ENCODE results near the gene FLT1. TPM values are rescaled to one million over a fixed set of nuclear protein-coding genes. Genes with fewer than 3 reads are reported as not detected.

FLT1 gene
- total RNA-seq, 1 donor from 2014 or later: 0.47 TPM

GRCh38 chr13:28316129-28316528 is 178.8 kb downstream of the FLT1 start:
- H3K9me3 Mint-ChIP-seq: peaks cover 2% of the 10 kb centered on the region

GRCh38 chr13:28314879-28315278 is 180.0 kb downstream of the FLT1 start:
- no peak for DNase-seq (ENCODE audit: low spot score)
- H3K9ac ChIP-seq: no peak overlapping the region
- peaks cover 2% of the 10 kb centered on the region for H3K27me3 Mint-ChIP-seq (ENCODE audit: insufficient read depth, low read depth)
- H3K36me3 Mint-ChIP-seq: no peaks in the 10 kb centered on the region
- peaks cover 9% of the 10 kb centered on the region for H3K4me1 ChIP-seq
- H3K27me3 ChIP-seq: no peaks in the 10 kb centered on the region
- H3K4me1 Mint-ChIP-seq: peaks cover 12% of the 10 kb centered on the region
- H3F3A ChIP-seq (ENCODE audit: low read depth): no peaks in the 10 kb centered on the region
- no peak overlapping the region for H2AFZ ChIP-seq (replicated peaks)
- no peak overlapping the region for H3K4me3 ChIP-seq
- H4K20me1 ChIP-seq (ENCODE audit: low read depth): no peaks in the 10 kb centered on the region
- no peak overlapping the region for H3K4me3 Mint-ChIP-seq
- H3K27ac Mint-ChIP-seq: no peak overlapping the region
- H3K9me3 ChIP-seq (ENCODE audit: low read depth): no peaks in the 10 kb centered on the region
- H3K79me2 ChIP-seq (ENCODE audit: low read depth): no peaks in the 10 kb centered on the region
- no peak for TF ChIP-seq EZH2 (IDR thresholded peaks at IDR 0.05)
- no peak for TF ChIP-seq CTCF (IDR thresholded peaks at IDR 0.05)
- TF ChIP-seq EZH2phosphoT487 (IDR thresholded peaks at IDR 0.05): no peak
- H3K27ac ChIP-seq: no peak overlapping the region
- H3K36me3 ChIP-seq: no peaks in the 10 kb centered on the region
- no peak overlapping the region for H3K4me2 ChIP-seq
- H3K9me3 Mint-ChIP-seq: peaks cover under 1% of the 10 kb centered on the region

More at GRCh38 chr13:28316129-28316528, 178.8 kb downstream of the FLT1 start:
- H3K4me1 ChIP-seq: peaks cover 9% of the 10 kb centered on the region
- H3K4me3 ChIP-seq: no peak overlapping the region
- no peak overlapping the region for H3K27ac ChIP-seq
- Mint-ChIP-seq H3K27me3 (ENCODE audit: insufficient read depth, low read depth) (peaks cover 2% of the 10 kb centered on the region), H3K27ac (no peak overlapping the region), H3K36me3 (no peaks in the 10 kb centered on the region), H3K4me3 (no peak overlapping the region), H3K4me1 (peaks cover 12% of the 10 kb centered on the region)
- TF ChIP-seq EZH2phosphoT487 (IDR thresholded peaks at IDR 0.05): no peak
- no peaks in the 10 kb centered on the region for H3K9me3 ChIP-seq (ENCODE audit: low read depth)
- peak overlapping the region; percentile 34 for H2AFZ ChIP-seq (replicated peaks)
- H4K20me1 ChIP-seq (ENCODE audit: low read depth): no peaks in the 10 kb centered on the region
- H3K27me3 ChIP-seq: no peaks in the 10 kb centered on the region
- no peak overlapping the region for H3K9ac ChIP-seq
- H3K79me2 ChIP-seq (ENCODE audit: low read depth): no peaks in the 10 kb centered on the region
- DNase-seq (ENCODE audit: low spot score): peak; percentile 36
- peak overlapping the region; percentile 27 for H3K4me2 ChIP-seq
- H3K36me3 ChIP-seq: no peaks in the 10 kb centered on the region
- no peaks in the 10 kb centered on the region for H3F3A ChIP-seq (ENCODE audit: low read depth)

GRCh38 chr13:28313579-28313978 is 181.3 kb downstream of the FLT1 start:
- Histone ChIP-seq H3K36me3 (no peaks in the 10 kb centered on the region), H3K79me2 (ENCODE audit: low read depth) (no peaks in the 10 kb centered on the region), H3K27me3 (no peaks in the 10 kb centered on the region), H3K4me3 (no peak overlapping the region), H3K4me1 (peaks cover 18% of the 10 kb centered on the region), H3K9me3 (ENCODE audit: low read depth) (no peaks in the 10 kb centered on the region), H3F3A (ENCODE audit: low read depth) (peaks cover 4% of the 10 kb centered on the region), H3K4me2 (no peak overlapping the region), H4K20me1 (ENCODE audit: low read depth) (no peaks in the 10 kb centered on the region), H2AFZ (replicated peaks) (no peak overlapping the region), H3K9ac (no peak overlapping the region), H3K27ac (no peak overlapping the region)
- peaks cover 2% of the 10 kb centered on the region for H3K27me3 Mint-ChIP-seq (ENCODE audit: insufficient read depth, low read depth)
- no peaks in the 10 kb centered on the region for H3K9me3 Mint-ChIP-seq
- TF ChIP-seq CTCF (IDR thresholded peaks at IDR 0.05): peak; percentile 41
- no peak for TF ChIP-seq EZH2phosphoT487 (IDR thresholded peaks at IDR 0.05)
- DNase-seq (ENCODE audit: low spot score): peak; percentile 40
- no peak overlapping the region for H3K27ac Mint-ChIP-seq
- H3K4me3 Mint-ChIP-seq: no peak overlapping the region
- H3K36me3 Mint-ChIP-seq: no peaks in the 10 kb centered on the region
- peaks cover 18% of the 10 kb centered on the region for H3K4me1 Mint-ChIP-seq

- Mint-ChIP-seq H3K9me3 (no peaks in the 10 kb centered on the region), H3K27ac (no peak overlapping the region), H3K27me3 (ENCODE audit: insufficient read depth, low read depth) (peaks cover 9% of the 10 kb centered on the region), H3K4me1 (peaks cover 26% of the 10 kb centered on the region), H3K4me3 (no peak overlapping the region), H3K36me3 (no peaks in the 10 kb centered on the region)
- Histone ChIP-seq H3K79me2 (ENCODE audit: low read depth) (no peaks in the 10 kb centered on the region), H3K4me3 (no peak overlapping the region), H3K36me3 (no peaks in the 10 kb centered on the region), H2AFZ (replicated peaks) (no peak overlapping the region), H3K27me3 (no peaks in the 10 kb centered on the region), H3K27ac (no peak overlapping the region), H3K9me3 (ENCODE audit: low read depth) (no peaks in the 10 kb centered on the region), H4K20me1 (ENCODE audit: low read depth) (no peaks in the 10 kb centered on the region), H3K4me1 (peaks cover 36% of the 10 kb centered on the region), H3K9ac (no peak overlapping the region), H3K4me2 (no peak overlapping the region), H3F3A (ENCODE audit: low read depth) (peaks cover 19% of the 10 kb centered on the region)
- TF ChIP-seq EZH2phosphoT487 (IDR thresholded peaks at IDR 0.05): no peak
- TF ChIP-seq EZH2 (IDR thresholded peaks at IDR 0.05): no peak
- DNase-seq (ENCODE audit: low spot score): no peak
Measured at GRCh38 chr13:28306325-28306724, 188.6 kb downstream of the FLT1 start.

Data from neural progenitor cell (in vitro differentiated cells).